Measurements from ENCODE around the gene TMEM150A.
"Not testable (repeated sequence)": the region's sequence is repeated elsewhere in the genome, so short reads cannot be mapped to it uniquely, and the experiment has no call there.

The TMEM150A gene

DNA sequence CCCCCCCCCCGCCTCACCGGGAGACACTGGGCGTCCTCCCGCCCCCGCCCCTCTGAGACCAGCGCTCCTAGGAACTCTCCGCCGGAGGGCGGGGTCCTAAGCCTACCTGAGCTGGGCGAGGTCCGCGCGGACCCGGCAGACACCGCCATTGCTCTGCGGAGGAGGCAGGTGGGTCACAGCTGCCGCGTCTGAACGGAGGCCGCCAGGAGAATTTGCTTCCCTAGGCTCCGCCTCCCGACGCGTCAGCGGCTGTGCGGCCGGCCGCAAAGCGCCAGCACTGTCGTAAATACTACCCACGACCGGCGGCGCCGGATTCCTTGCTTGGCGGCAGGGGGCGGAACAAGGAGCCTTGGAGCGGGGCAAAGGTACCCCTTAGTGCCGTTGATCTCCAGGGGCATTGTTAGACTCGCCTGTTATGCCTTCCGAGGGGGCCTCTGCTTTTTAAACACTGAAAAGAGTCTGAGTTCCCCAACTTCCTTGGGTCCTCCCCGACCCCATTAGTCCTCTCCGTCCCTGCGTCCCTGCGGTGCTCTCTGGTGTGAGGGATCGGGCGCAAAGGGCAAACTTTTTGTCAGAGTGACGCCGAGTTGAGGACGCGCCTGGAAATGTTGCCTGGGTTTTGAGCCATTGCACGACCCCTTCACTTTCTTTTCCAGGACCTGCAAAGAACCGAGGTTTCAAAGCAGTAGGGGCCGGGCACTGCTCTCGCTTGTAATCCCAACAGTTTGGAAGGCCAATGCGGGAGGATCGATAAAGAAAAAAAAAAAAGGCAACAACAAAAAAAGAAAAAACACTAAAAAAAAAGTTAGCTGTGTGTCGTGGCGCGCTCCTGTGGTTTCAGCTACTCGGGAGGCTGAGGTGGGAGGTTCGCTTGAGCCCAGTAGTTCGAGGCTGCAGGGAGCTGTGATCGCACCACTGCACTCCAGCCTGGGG is 41.0 kb downstream of the TMEM150A start, which contains the start of gene GGCX:
Gene GGCX (minus strand): TSS at position 214 of the 933 bp plus-strand sequence. CDS start 65 bp downstream, at position 149.
- DNase-seq: peak; percentile 95 to 96

DNA sequence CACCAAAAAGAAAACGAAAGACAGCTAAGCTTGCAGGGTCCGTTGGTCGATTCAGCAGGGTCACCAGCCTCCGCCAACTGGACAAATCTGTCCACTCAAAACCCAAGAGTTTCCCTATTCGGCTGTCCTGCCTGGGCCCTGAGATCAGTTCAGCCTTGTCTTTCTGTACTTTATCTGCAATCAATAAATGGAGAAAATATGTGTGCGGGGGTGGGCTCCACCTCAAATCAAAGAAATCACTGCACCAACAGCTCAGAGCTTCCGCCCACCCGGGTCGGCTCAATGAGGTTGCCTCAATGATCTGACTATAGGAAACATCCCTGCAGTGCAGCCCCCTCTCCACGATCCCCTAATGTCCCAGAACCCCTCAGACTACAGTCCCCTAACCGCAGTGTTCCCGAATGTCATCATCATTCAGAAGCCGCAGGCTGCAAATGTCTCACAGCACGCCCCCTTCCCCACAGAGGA is 41.7 kb downstream of the TMEM150A start:
- DNase-seq: no peak

GRCh38 chr2:85560403-85560726 is 42.1 kb downstream of the TMEM150A start:
- not testable (repeated sequence) for DNase-seq

- no peak for DNase-seq
These were observed 44.3 kb downstream of the TMEM150A start for GRCh38 chr2:85558160-85558559.

GRCh38 chr2:85557130-85557529 is 45.4 kb downstream of the TMEM150A start:
- no peak for DNase-seq

DNA sequence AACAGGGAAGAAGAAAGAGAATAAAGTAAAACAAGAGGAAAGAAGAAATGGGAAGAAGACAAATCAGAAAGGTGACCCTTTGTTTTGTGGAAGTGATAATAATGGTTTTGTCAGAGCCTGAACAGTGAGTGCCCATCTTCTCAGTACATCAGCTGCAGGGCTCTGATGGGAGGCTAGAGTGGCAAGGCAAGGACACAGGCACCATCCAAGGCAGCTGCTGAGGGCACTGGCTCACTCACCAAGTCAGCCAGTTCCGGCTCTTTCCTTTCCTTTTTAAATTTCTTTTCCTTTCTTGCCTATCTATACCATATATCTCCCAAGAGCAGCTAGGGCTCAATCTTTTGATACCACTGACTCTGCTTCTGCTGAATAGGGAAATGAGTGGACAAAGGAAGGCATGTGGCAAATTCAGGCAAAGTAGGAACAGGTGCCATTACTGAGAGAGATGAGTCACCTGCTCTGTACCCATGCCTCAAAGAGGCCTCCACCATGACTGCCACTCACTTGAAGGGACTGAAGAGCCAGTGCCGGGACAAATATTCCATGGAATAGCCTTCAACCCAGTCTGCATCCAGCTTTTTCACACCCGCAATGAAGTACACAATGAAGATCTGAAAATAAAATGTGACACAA is 47.4 kb downstream of the TMEM150A start:
- no peak for DNase-seq

GRCh38 chr2:85553184-85553583 is 49.3 kb downstream of the TMEM150A start:
- no peak for DNase-seq

- DNase-seq: peak; percentile 89 to 92
These were observed 50.5 kb downstream of the TMEM150A start for GRCh38 chr2:85551698-85552678.

- no peak for DNase-seq
These were observed 52.0 kb downstream of the TMEM150A start for GRCh38 chr2:85550486-85550885.

GRCh38 chr2:85549826-85550225 is 52.7 kb downstream of the TMEM150A start:
- DNase-seq: no peak

DNA sequence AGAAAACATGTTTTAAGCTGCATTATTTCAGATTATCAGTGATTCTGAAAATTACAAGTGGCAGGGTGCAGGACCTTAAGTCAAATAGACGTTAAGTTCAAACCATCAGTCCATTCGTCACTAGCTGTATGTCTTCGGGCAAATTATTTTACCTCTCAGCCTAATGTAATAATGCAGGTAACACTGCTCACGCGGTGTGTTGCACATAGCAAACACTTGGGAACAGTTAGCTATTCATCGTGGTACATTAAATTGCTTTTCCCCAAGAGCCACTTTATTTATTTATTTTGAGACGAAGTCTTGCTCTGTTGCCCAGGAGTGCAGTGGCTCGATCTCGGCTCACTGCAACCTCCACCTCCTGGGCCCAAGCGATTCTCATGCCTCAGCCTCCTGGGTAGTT is 53.4 kb downstream of the TMEM150A start:
- no peak for DNase-seq

GRCh38 chr2:85548608-85548900 is 53.9 kb downstream of the TMEM150A start:
- no peak for DNase-seq

Measured in CD4-positive, alpha-beta T cell treated with Interferon alpha-2 for 1 hour (primary cell).